H1 (cell line): Measurements from ENCODE around the gene GPRC6A. TPM values are rescaled to one million over a fixed set of nuclear protein-coding genes. Genes with fewer than 3 reads are reported as not detected.

Experiments used
- CTCF ChIA-PET: fragments of 300-600 bp; sonication (Branson Sonifier 250); formaldehyde crosslinking; loops from one replicate; lab custom pipeline; 2021; ENCODE audit not compliant: partially characterized antibody; lab: Charles Lee
- POLR2A ChIA-PET: fragments of 300-600 bp; sonication (Branson Sonifier 250); formaldehyde crosslinking; loops from one replicate; lab custom pipeline; 2021; ENCODE audit warnings: inconsistent platforms; ENCODE audit not compliant: partially characterized antibody; lab: Charles Lee
- DNase-seq, 2 experiments: peaks; one replicate each; pipeline versions ENCODE4 v3.0.0 to v3.0.0-alpha.2; 2010 to 2022; ENCODE audit warnings: low spot score in 2 of 2, low read depth in 1 of 2, mixed read lengths in 1 of 2
- FAIRE-seq: peaks from 2 replicates; lab custom pipeline; 2011; peaks lifted over from hg19 to GRCh38; lab: Jason Lieb, UNC
- H2AFZ ChIP-seq: 2 replicates; pipeline ENCODE4 v1.8.1; 2012; ENCODE audit warnings: low read length, inconsistent platforms
- H2AK5ac ChIP-seq: 2 replicates; pipeline ENCODE4 v1.6.1; 2013; ENCODE audit warnings: low read depth, low read length
- H2BK120ac ChIP-seq: replicated peaks from 2 replicates; pipeline ENCODE3; 2013; ENCODE audit warnings: low read depth, low read length, inconsistent platforms
- H2BK12ac ChIP-seq: 2 replicates; pipeline ENCODE4 v1.6.1; 2013; ENCODE audit warnings: low read depth, low read length
- H2BK15ac ChIP-seq: 2 replicates; pipeline ENCODE4 v1.6.1; 2013; ENCODE audit warnings: low read length
- H2BK20ac ChIP-seq: 2 replicates; pipeline ENCODE4 v1.6.1; 2013; ENCODE audit warnings: low read length
- H2BK5ac ChIP-seq: 2 replicates; pipeline ENCODE4 v1.6.1; 2013; ENCODE audit warnings: low read depth, low read length
- H3K14ac ChIP-seq: 2 replicates; pipeline ENCODE4 v1.6.1; 2013; ENCODE audit warnings: inconsistent platforms; ENCODE audit not compliant: insufficient read length
- H3K18ac ChIP-seq: 2 replicates; pipeline ENCODE4 v1.6.1; 2013; ENCODE audit warnings: low read length; ENCODE audit errors: extremely low read depth
- H3K23ac ChIP-seq: 2 replicates; pipeline ENCODE4 v1.6.1; 2013; ENCODE audit warnings: inconsistent platforms; ENCODE audit not compliant: insufficient read length
- H3K23me2 ChIP-seq: 2 replicates; pipeline ENCODE4 v1.6.1; 2013; ENCODE audit warnings: low read depth, low read length
- H3K27ac ChIP-seq: 2 replicates; pipeline ENCODE4 v1.6.1; 2011; ENCODE audit warnings: low read depth, low read length, inconsistent platforms
- H3K27me3 ChIP-seq, 4 experiments: replicated peaks in 1 of 4; 1 replicate in 1 of 4; 2 replicates in 3 of 4; pipeline versions ENCODE4 v1.6.1 to v1.8.1; 2011 to 2013; ENCODE audit warnings: low read length in 3 of 4, mild to moderate bottlenecking in 3 of 4, inconsistent platforms in 2 of 4, mixed read lengths in 2 of 4, moderate library complexity in 1 of 4; ENCODE audit not compliant: control insufficient read depth in 3 of 4, insufficient read depth in 3 of 4; ENCODE audit errors: extremely low read depth in 1 of 4
- H3K36me3 ChIP-seq, 4 experiments: 2 replicates each; pipeline versions ENCODE4 v1.6.1 to v1.8.1; 2011 to 2013; ENCODE audit warnings: mild to moderate bottlenecking in 4 of 4, low read length in 3 of 4, moderate library complexity in 2 of 4, control low read depth in 1 of 4, inconsistent platforms in 1 of 4; ENCODE audit not compliant: insufficient read depth in 4 of 4, control insufficient read depth in 2 of 4
- H3K4ac ChIP-seq: replicated peaks from 2 replicates; pipeline ENCODE3; 2013; ENCODE audit warnings: low read length, low read depth, mixed read lengths, inconsistent platforms; ENCODE audit not compliant: insufficient read length
- H3K4me1 ChIP-seq, 4 experiments: replicated peaks in 1 of 4; 1 replicate in 1 of 4; 2 replicates in 3 of 4; pipeline versions ENCODE4 v1.6.1 to v1.8.1; 2011 to 2013; ENCODE audit warnings: low read length in 3 of 4, inconsistent platforms in 2 of 4, mixed read lengths in 1 of 4; ENCODE audit not compliant: insufficient read depth in 4 of 4, control insufficient read depth in 3 of 4
- H3K4me2 ChIP-seq, 2 experiments: 2 replicates each; pipeline versions ENCODE4 v1.6.1 to v1.8.1; 2011 to 2013; ENCODE audit warnings: low read depth in 2 of 2, low read length in 2 of 2, control low read depth in 1 of 2, inconsistent platforms in 1 of 2, mild to moderate bottlenecking in 1 of 2; ENCODE audit not compliant: insufficient read depth in 1 of 2
- H3K4me3 ChIP-seq, 4 experiments: fragments of 200-600, 300-600 bp in 1 of 4; sonication (generic), shearing (Covaris generic), sonication (Bioruptor Twin) in 1 of 4; 2 replicates each; pipeline versions ENCODE4 v1.5.1 to v1.8.1; 2011 to 2016; ENCODE audit warnings: low read length in 4 of 4, low read depth in 3 of 4, control low read depth in 2 of 4, inconsistent platforms in 2 of 4, mild to moderate bottlenecking in 2 of 4, mixed read lengths in 1 of 4, moderate library complexity in 1 of 4; ENCODE audit not compliant: insufficient read depth in 2 of 4; ENCODE audit errors: extremely low read depth in 1 of 4
- H3K56ac ChIP-seq: replicated peaks from 2 replicates; pipeline ENCODE3; 2013; ENCODE audit warnings: low read depth, mild to moderate bottlenecking, mixed read lengths, low read length, inconsistent platforms; ENCODE audit not compliant: insufficient read length
- H3K79me1 ChIP-seq: 2 replicates; pipeline ENCODE4 v1.6.1; 2013; ENCODE audit warnings: low read depth, low read length, control low read depth
- H3K79me2 ChIP-seq, 2 experiments: 2 replicates each; pipeline versions ENCODE4 v1.6.1 to v1.8.1; 2012 to 2013; ENCODE audit warnings: low read length in 2 of 2, mild to moderate bottlenecking in 2 of 2, inconsistent platforms in 1 of 2; ENCODE audit not compliant: insufficient read depth in 2 of 2, control insufficient read depth in 1 of 2
- H3K9ac ChIP-seq, 4 experiments: replicated peaks in 1 of 4; 1 replicate in 1 of 4; 2 replicates in 3 of 4; pipeline versions ENCODE4 v1.6.1 to v1.8.1; 2011 to 2013; ENCODE audit warnings: low read depth in 3 of 4, low read length in 3 of 4, control low read depth in 2 of 4, mild to moderate bottlenecking in 2 of 4, moderate library complexity in 2 of 4, inconsistent platforms in 1 of 4; ENCODE audit errors: extremely low read depth in 1 of 4
- H3K9me3 ChIP-seq, 2 experiments: 2 replicates each; pipeline versions ENCODE4 v1.6.1 to v1.8.1; 2012 to 2013; ENCODE audit warnings: mild to moderate bottlenecking in 2 of 2, moderate library complexity in 2 of 2, control low read depth in 1 of 2, inconsistent platforms in 1 of 2, low read depth in 1 of 2, low read length in 1 of 2, mixed read lengths in 1 of 2; ENCODE audit not compliant: insufficient read depth in 2 of 2
- H4K20me1 ChIP-seq, 2 experiments: replicated peaks in 1 of 2; 2 replicates each; pipeline versions ENCODE3 to v1.8.1; 2011 to 2013; ENCODE audit warnings: inconsistent platforms in 2 of 2, low read length in 2 of 2, mild to moderate bottlenecking in 1 of 2; ENCODE audit not compliant: insufficient read depth in 2 of 2, control insufficient read depth in 1 of 2
- H4K5ac ChIP-seq: 2 replicates; pipeline ENCODE4 v1.6.1; 2013; ENCODE audit warnings: low read length, low read depth, mixed read lengths, inconsistent platforms; ENCODE audit not compliant: insufficient read length
- H4K8ac ChIP-seq: 2 replicates; pipeline ENCODE4 v1.8.0; 2013; ENCODE audit warnings: mild to moderate bottlenecking, moderate library complexity, low read length, inconsistent platforms; ENCODE audit not compliant: insufficient read depth; ENCODE audit errors: extremely low read depth
- H4K91ac ChIP-seq: replicated peaks from 2 replicates; pipeline ENCODE3; 2013; ENCODE audit warnings: low read length, mixed read lengths, inconsistent platforms; ENCODE audit not compliant: insufficient read length
- BACH1 ChIP-seq: IDR thresholded peaks from 2 replicates; pipeline ENCODE4 v1.6.1; 2012; ENCODE audit warnings: low read length, improper control_type of control experiment
- CBX8 ChIP-seq: fragments of 300-800, 300-1000 bp; sonication (generic); IDR thresholded peaks from 2 replicates; pipeline ENCODE4 v1.7.1; 2016; ENCODE audit warnings: low read depth, low read length, borderline replicate concordance
- CTBP2 ChIP-seq: IDR thresholded peaks from 2 replicates; pipeline ENCODE4 v1.7.0; 2011; ENCODE audit warnings: borderline replicate concordance, mild to moderate bottlenecking, moderate library complexity, mixed read lengths, low read length; ENCODE audit not compliant: insufficient read depth, insufficient read length
- EGR1 ChIP-seq: IDR thresholded peaks from 2 replicates; pipeline ENCODE4 v1.6.1; 2011; ENCODE audit warnings: low read depth, low read length, borderline replicate concordance
- KDM5A ChIP-seq: fragments of 200-600 bp; IDR thresholded peaks from 2 replicates; pipeline ENCODE4 v1.7.1; 2012; ENCODE audit warnings: mild to moderate bottlenecking, low read length, inconsistent platforms, mixed read lengths
- SIX5 ChIP-seq: IDR thresholded peaks from 2 replicates; pipeline ENCODE4 v1.6.1; 2011; ENCODE audit warnings: mild to moderate bottlenecking, low read depth, low read length
- WGBS, 2 experiments: shearing (Covaris generic) in 1 of 2; methylation state at CpG; one replicate each; pipeline versions ENCODE4 v1.1.6 to v1.1.7; 2013 to 2015; ENCODE audit warnings: low lambda C conversion rate in 2 of 2, mixed read lengths in 2 of 2, inconsistent platforms in 1 of 2, low coverage in 1 of 2, missing lambda C conversion rate in 1 of 2; ENCODE audit not compliant: insufficient replicate concordance in 2 of 2, insufficient coverage in 1 of 2, insufficient read length in 1 of 2; ENCODE audit errors: extremely low coverage in 1 of 2, missing lambda C conversion rate in 1 of 2; 5-methylcytosine and 5-hydroxymethylcytosine counted together
- polyA plus RNA-seq, 7 experiments: library from polyadenylated mRNA; depleted of rRNA in 3 of 7; stranded (reverse) in 5 of 7; unstranded in 2 of 7; fragments of >200 nt in 5 of 7; fragments of 200-250 nt in 2 of 7; gene quantifications; 1 replicate in 5 of 7; 2 replicates in 1 of 7; 4 replicates in 1 of 7; pipeline versions ENCODE4 v1.2.1 to v1.2.3, GENCODE V29; 2011 to 2013; ENCODE audit warnings: missing spikeins in 2 of 7, mixed read lengths in 2 of 7
- total RNA-seq: library from RNA; stranded (reverse); fragmentation: NEBNext Ultra II Directional; extraction: Animal tissue kit (Norgen Biotek cat#: 25700); gene quantifications from 2 replicates; pipeline ENCODE4 v1.2.1, GENCODE V29; 2021

GPRC6A gene
- total and polyA plus RNA-seq, 2 of the 8 experiments (the other 6 are each of a cell fraction or from before 2014, with no cell fraction given): 0.09 to 0.22 TPM

- WGBS, 2 experiments: 86% methylated on average over 3 of the region's 3 CpGs; no CpG with 5 or more reads in 1 of the 2 experiments
- FAIRE-seq: no peak
Measured at GRCh38 chr6:116793224-116793623, 35.7 kb downstream of the GPRC6A start.

More at GRCh38 chr6:116793224-116793623, 35.7 kb downstream of the GPRC6A start:
- no peak overlapping the region for H3K14ac ChIP-seq
- H3K79me1 ChIP-seq: no peaks in the 10 kb centered on the region
- H2AK5ac ChIP-seq: no peak overlapping the region
- H3K23ac ChIP-seq: no peak overlapping the region
- no peaks in the 10 kb centered on the region for H3K27me3 ChIP-seq
- H3K18ac ChIP-seq: no peak overlapping the region
- H2AFZ ChIP-seq: no peak overlapping the region
- no peaks in the 10 kb centered on the region for H3K79me2 ChIP-seq
- H4K8ac ChIP-seq: no peak overlapping the region
- no peaks in the 10 kb centered on the region for H3K23me2 ChIP-seq
- no peak for DNase-seq
- H2BK5ac ChIP-seq: no peak overlapping the region
- no peak overlapping the region for H3K4ac ChIP-seq
- H3K36me3 ChIP-seq: no peaks in the 10 kb centered on the region
- H2BK120ac ChIP-seq: no peak overlapping the region
- no peak overlapping the region for H3K27ac ChIP-seq
- H4K91ac ChIP-seq: no peak overlapping the region
- no peak overlapping the region for H2BK15ac ChIP-seq
- H3K4me2 ChIP-seq: no peak overlapping the region
- no peaks in the 10 kb centered on the region for H3K4me1 ChIP-seq
- H4K20me1 ChIP-seq: no peaks in the 10 kb centered on the region
- ChIA-PET CTCF (interaction anchor here (1.0 to 1.9 kb wide), 2 partner anchors 40 to 149 kb away, joined by 4 read pairs; no protein-coding TSS in a partner anchor), POLR2A (no interaction called here)
- H4K5ac ChIP-seq: no peak overlapping the region
- H2BK12ac ChIP-seq: no peak overlapping the region
- H3K4me3 ChIP-seq: no peak overlapping the region
- H3K9ac ChIP-seq: no peak overlapping the region
- TF ChIP-seq CTBP2 (no peak), CBX8 (no peak), SIX5 (no peak), EGR1 (no peak), KDM5A (no peak), BACH1 (no peak)
- H2BK20ac ChIP-seq: no peak overlapping the region
- H3K9me3 ChIP-seq: no peaks in the 10 kb centered on the region
- no peak overlapping the region for H3K56ac ChIP-seq
